HS-5 (cell line): ENCODE measurements around the gene MARK3.

Experiments used
- DNase-seq: peaks from one replicate; pipeline ENCODE4 v3.0.0-alpha.2; 2012; ENCODE audit warnings: low read depth

MARK3 gene

DNA sequence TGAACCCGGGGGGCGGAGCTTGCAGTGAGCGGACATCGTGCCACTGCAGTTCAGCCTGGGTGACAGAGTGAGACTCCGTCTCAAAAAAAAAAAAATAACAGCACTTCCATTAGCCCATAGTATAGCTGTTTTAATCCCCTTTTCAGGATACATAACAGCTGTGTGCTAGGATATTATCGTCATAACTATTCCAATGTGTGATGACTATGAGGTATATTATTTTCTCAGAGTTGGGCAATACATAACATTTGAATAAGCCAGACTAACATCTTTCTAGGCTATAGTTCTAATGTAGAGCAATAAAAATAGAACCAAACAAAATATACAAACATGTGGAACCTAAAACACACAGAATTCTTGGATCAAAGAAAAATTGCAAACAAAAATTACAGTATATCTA, 57.1 kb downstream of the MARK3 start:
- DNase-seq = no peak

DNA sequence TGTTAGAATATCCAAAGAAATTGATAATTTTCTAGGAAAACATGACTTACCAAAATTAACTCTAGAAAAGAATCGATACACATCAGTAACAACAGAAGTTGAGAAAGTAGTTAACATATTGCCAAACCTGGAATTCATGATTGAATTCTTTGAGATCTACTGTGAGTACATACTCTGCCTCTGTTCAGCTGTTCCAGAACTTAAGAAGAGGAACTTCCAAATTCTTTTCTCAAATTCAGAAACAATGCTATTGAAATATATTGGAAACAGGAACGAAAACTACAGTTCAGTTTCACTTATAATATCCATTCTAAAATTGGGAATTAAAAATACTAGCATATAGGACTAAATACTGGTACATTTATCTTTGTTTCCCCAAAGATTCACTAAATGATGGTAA, 57.9 kb downstream of the MARK3 start:
- no peak for DNase-seq

DNA sequence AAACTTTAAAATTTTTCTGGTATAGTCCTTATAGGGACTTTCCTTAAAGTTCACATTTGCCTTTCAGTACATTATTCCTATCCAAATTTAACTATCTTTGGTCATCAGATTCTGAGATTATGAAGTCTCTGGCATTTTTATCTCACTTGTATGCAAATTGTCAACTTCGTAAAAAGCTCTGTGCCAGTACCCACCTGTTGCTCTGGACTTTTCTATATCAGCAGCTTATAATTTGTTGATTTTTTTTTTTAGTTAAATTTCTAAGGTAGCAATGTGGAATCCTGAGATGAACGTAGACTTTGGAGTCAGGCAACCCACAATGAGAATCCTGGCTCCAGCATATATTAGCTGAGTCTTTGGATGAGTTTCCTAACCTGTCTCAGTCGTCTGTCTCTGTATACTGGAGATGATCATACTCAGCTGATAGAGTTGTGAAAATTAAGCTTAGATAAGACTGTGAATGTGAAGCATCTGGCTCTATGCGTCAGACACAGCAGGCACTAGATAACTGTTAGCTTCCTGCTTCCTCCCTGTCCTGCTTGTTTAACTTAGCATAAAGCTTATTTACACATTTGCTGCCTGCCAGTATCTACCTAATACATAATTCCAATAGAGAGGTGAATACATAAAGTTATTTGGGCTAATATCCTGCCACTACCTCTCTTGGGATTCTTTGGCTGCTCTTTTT, 59.8 kb downstream of the MARK3 start:
- peak; percentile 14 for DNase-seq

DNA sequence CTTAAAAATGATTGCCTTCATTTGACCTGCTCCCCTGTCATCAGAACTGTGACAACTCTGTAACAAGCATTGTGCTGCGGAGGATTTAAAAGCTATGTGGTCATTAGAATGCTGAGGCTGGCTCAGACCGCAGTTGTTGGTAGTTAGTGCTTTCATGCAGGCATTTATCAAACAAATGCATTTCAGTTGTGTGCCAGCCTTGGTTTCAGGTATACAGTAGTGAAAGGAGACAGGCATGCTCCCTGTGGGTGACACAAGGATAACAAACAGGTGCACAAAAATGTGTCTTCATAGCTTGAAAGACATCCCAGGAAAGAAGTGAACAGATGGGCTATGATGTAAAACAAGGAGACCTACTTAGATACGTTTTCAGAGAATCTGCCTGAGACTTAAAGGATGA, 60.6 kb downstream of the MARK3 start:
- no peak for DNase-seq

DNA sequence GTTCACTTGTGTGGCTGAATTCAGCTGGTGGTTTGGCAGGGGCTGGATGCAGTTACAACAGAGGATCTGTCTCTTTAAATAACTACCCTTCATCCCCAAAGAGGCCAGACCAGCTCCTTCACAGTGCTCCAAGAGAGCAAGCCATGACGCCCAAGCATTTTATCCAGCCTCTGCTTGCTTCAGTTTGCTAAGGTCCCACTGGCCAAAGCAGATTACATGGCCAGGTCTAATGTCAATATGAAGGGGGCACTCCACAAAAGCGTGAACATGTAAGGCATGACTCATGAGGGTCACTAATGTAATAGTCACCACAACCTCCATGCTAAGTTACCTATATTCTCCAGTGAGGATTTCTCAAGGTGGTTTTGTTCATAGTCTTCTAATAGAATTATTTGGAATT, 62.9 kb downstream of the MARK3 start:
- DNase-seq = no peak

DNA sequence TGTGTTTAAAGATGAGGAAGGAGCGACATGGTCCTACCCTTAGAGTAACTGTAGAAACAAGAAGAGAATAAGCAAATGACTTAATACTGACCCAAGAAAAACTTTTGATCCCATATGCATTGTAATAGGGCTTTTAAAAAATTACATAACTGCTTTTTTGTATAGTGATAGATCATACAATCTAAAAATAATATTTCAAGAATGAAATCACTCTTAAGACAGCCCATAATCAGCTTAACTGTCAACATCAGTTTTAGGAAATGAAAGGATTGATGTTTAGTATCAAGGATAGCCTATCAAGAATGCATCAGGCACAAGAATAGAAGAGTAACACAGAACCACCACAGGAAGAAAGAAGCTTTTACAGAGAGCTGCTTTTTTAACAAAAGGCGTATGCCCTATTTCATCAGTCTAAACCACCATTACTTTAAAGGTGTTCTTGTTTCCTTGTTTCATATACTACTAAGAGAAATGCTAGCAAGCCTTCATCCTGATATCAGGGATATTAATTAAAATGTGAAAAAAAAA, 64.5 kb downstream of the MARK3 start:
- DNase-seq = no peak

DNA sequence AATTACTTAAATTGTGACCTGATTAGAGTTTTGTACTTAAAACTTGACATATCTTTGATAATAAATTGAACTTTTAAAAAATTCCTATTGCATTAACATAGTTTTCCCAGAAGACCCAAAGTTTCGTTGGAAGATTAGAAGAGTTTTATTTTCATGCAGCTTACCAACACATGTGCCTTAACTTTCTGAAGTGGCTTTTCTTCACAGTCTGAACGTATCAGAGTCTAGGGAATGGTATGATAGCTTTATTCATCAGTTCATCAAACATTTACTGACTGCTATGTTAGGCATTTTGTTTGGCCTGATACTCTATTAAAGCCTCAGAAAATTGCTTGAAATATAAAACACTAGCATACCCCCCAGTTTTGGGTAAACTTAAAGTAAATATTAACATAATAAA, 65.2 kb downstream of the MARK3 start:
- DNase-seq = no peak

DNA sequence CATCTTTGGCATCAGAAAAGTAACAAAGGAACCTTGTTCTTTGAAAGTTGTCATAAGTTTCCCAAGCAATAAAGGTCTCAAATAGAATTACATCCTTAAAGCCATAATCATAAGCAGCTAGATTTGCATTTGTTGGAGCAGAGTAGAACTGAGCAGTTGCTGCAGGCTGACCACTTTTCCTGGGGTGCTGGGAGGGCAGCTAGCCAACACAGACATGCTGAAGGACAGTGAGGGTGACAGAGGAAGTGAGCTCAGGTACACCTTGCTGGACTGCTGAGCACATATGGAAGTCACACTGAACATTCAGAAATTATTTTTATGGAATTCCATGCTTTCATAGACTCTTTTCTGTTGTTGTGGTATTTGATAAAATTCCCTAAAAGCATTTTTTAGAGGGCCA, 66.2 kb downstream of the MARK3 start:
- DNase-seq = no peak

DNA sequence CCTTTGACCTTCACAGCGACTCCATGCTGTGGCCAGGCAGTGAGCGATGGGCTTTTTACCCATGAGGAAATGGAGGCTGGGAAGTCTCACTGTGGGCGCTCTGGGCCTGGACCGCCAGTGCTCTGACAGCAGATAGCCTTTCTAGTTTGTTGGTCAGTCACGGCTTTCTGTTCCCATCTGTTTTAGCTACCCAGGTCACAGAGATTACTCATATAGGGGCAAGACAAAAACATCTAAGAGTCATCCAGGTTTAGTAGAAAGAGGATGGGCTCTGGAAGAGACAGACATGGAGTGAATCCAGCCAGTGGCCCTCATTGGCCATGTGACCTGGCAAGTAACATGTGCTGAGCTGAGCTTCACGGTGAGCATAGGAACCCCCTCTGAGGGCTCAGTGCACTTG, 68.6 kb downstream of the MARK3 start:
- DNase-seq = no peak

DNA sequence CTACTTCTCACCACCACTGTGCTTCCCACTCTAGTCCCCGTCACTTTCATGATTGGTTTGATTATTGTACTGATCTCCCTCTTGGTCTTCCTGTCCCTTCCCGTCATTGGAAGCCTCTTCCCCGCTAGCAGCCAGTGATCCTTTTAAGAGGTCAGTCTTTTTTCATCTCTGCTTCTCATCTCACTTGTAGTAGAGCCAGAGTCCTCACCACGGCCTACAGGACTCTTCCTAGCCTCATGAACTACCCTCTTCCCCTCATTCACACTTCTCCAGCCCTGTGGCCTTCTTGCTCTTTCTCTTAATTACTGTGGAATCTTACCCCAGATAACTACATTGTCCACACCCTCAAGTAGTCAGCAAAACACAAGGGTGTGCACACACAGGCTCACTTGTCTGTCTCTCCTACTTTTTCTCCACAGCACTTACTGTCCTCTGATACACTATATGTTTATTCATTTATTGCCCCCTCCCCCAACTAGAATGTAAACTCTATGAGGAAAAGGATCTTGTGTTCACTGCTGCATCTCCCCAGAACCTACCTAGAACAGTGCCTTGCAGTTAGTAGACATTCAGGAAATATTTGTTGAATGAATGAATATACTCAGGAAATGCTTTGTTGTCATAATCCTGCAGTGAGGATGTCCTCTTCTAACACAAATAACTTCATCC, 71.1 kb downstream of the MARK3 start:
- no peak for DNase-seq

DNA sequence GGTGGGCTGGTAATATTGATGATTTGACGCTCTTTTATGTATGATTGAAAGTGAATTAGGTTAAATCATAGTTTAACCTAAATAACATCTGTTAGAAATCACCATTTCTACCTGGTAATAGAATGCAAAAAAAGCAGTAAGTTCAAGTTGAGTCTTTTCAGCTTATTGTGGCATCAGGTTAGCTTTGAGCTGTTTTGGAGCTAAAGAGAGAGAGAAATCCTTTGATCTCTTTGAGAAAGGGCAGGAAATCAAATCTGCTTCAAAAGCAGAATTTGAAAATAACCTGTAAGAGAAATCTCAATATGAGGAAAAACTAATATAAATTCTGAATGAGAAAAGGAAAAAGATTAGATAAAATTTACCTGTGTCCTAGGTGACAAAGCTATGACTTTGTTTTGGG, 75.2 kb downstream of the MARK3 start:
- no peak for DNase-seq

DNA sequence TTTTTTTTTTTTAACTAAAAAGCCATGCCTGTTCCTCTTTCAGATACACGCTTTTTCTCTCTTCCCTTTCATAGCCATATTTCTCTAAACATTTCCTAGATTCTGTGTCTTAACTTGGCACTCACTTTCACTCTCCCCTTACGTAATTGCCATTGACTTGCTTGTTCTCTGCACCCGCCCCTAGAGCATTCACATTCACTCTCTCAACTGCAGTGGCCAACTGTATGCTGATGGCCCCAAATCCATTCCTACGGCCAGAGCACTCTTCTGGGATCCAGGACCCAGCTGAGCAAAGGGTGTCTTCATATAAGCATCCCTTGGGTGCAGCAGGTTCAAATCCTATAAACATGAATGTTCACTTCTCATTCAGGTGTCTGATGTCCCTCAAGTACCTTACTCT, 77.9 kb downstream of the MARK3 start:
- DNase-seq = no peak

DNA sequence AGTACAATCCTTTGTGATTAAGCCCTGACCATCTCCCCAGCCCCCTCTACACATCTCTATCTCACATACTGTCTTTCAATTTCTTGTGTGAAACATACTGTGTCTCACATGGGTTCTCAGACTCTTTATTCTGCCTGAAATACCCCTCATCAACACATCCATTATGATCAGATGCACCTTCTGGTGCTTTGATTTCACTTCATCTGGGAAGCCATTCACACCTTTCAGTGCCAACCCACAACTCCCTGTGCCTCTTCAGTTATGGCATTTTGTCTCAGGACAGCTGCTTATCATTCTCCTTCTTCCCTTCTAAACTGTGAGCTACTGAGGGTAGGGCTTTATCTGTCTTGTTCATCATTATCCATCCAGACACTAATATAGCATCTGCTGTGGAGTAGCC, 78.6 kb downstream of the MARK3 start:
- DNase-seq = no peak

DNA sequence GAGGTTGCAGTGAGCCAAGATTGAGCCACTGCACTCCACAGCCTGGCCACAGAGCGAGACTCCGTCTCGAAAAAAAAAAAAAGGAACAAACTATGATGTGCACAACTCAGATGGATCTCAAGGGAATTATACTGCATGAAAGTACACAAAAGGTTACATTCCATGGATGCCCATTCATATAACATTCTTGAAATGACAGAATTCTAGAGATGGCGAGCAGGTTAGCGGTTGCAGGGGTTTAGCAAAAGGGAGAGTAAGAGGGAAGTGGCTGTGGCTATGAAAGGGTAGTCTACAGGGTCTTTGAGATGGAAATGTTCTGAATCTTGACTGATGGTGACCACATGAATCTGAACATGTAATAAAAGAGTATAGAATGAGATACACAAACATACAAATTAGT, 87.7 kb downstream of the MARK3 start:
- DNase-seq = no peak

DNA sequence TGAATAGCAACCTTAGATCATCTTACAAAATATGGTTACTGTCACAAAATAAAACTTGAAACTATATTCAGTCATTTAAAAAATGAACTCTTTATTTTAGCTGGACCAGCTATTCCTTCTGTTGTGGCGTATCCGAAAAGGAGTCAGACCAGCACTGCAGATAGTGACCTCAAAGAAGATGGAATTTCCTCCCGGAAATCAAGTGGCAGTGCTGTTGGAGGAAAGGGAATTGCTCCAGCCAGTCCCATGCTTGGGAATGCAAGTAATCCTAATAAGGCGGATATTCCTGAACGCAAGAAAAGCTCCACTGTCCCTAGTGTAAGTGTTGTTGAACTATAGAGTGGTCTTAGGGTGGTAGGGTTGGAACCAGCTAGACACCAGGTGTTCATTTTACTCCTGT, 89.7 kb downstream of the MARK3 start:
- no peak for DNase-seq

DNA sequence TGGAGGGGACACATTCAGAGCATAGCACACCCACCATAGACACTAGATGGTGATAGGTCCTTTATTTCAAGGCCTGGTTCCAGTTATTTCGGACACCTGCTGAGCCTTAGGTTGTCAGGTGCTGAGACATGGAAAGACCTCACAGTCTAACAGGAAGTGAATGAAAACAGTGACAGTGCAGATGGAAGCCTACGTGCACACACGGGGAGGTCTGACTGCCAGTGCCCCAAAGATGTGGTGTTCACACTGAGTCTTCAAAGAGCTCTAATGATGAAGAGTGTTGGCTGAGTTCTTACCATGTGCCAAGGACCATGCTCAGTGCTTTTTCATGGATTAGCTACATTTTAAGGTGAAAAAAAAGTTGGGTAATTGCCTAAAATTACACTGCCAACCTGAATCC, 90.8 kb downstream of the MARK3 start:
- DNase-seq = no peak

DNA sequence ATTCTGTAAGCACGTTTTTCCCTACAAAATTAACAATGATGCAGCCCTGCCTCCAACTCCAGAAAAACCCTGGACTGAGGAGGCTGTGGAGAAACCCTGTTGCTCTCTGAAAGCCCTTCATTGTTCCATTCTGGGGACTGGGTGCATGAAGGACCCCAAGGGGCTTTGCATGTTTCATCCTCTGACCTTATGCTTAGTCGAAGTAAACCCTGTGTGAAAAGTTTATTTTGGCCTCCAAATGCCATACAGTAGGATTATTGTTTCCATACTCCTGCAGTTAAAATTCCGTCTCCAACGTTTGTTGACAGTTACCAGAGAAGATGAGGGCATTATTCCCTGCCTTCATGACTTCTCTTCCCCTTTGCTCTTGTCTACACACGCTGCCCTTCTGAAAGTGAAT, 91.4 kb downstream of the MARK3 start:
- DNase-seq = no peak

DNA sequence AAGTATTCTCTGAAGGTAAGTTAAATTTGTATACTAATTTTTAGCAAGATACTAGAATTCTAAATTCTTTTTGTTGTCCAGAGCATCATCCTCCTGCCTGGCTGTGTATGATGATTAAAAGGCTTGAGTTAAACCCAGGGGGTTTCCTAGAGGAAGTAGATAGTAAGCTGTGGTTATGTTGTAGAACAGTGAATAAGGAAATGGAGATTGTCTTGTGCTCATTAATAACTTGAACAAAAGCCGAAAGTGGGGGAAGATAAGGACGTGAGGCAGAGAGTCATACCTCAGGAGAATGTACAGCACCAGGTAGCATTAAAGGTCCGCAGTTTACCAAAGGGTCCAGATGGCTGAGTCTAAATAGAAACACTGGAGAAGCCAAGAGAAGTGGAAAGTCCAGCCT, 95.4 kb downstream of the MARK3 start:
- DNase-seq = no peak

DNA sequence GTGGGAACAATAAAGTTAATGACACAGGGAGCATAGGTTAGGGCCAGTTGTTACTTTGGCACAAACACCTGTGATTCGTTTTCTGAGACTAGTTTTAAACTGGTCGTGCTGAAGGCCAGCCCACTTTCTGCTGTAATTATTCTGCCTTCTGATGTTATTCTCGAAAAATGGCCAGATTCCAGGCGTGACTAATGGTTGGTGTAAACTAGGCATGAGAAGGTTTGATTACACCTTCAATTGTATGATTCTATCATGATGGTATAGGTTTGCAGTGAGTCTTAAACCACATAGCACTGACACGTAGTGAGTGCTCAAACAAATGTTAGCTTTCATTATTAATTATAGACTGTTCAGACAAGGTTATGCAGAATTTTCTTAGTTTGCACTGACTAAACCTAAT, 98.4 kb downstream of the MARK3 start:
- DNase-seq = peak; percentile 85

DNA sequence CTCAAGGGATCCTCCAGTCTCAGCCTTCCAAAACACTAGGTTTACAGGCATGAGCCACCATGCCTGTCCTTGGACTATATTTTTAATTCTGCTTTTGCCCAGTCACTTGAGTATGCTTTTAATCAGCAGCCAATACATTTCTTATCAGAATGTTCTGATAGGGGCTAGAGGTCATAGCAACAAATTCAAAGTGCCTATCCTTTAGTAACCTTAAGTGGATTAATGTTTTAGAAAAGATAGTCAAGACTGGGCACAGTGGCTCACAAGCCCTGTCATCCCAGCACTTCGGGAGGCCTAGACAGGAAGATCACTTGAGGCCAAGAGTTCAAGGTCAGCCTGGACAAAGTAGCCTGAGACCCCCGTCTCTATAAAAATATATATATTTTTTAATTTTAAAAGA, 100.3 kb downstream of the MARK3 start:
- no peak for DNase-seq

DNA sequence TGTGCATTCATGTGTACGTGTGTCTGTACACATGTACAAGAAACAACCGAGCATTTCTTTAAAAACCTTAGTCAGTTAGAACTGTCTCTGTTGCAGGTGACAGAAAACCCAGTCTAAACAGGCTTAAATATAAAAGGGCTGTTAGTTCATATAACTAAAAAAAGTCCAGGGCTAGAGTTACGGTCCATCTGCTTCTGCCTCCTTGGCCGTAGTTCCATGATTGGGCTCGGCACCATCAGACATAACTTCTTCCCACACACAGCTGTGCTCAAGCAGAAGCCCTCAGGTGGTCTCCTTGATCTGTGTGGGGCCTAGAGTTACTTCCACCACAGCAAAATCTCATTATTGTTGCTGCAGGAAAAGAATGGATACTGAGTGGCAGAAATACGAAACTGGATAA, 102.9 kb downstream of the MARK3 start:
- DNase-seq = no peak

DNA sequence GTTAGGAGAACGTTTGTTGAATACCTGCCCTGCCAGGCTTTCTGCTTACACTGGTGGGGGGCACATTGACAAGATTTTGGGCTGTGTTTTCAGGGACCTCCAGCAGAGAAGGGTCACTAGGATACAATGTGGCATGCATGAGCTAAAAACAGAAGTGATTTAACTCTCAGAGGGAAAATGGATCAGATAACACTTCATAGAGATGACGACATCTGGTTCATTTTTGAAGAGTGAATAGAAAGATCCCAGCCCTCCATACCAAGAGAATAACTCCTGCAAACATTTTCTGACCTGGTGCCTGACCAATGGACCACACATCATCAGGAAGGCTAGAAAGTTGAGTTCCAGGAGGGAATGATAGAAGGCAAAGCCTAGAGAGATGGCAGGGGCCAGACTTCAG, 103.7 kb downstream of the MARK3 start:
- no peak for DNase-seq

DNA sequence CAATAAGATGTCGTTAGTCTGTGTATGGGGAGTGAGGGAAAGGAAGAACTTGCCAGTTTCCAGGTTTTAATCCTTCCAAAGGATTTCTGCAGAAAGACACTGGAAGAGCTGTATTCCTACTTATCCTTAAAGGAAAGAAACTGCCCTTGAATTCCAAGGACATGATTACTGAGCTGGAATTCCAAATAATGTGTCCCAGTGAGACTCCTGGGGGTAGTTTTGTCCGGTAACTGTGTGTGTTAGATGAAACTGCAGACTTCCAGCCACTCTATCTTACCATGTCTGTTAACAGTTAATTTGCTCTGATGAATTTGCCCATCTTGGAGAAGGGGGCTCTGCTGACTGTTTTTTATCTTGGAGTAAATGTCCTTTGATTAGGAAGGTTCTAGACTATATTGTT, 104.4 kb downstream of the MARK3 start:
- DNase-seq = no peak

DNA sequence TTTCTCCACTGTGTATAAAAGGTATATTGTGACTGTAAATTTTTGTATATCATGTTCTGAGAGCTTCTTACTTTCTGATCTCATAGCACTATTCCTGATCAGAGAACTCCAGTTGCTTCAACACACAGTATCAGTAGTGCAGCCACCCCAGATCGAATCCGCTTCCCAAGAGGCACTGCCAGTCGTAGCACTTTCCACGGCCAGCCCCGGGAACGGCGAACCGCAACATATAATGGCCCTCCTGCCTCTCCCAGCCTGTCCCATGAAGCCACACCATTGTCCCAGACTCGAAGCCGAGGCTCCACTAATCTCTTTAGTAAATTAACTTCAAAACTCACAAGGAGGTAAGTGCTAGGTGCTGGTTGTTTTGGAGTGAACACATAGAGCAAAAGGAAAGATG, 106.5 kb downstream of the MARK3 start:
- no peak for DNase-seq
